ENCODE results near the gene PLPP3. TPM values are rescaled to one million over a fixed set of nuclear protein-coding genes. Genes with fewer than 3 reads are reported as not detected.

PLPP3 gene
- total and polyA plus RNA-seq, 2 experiments from 2014 or later: 41.9 to 61.9 TPM

DNA sequence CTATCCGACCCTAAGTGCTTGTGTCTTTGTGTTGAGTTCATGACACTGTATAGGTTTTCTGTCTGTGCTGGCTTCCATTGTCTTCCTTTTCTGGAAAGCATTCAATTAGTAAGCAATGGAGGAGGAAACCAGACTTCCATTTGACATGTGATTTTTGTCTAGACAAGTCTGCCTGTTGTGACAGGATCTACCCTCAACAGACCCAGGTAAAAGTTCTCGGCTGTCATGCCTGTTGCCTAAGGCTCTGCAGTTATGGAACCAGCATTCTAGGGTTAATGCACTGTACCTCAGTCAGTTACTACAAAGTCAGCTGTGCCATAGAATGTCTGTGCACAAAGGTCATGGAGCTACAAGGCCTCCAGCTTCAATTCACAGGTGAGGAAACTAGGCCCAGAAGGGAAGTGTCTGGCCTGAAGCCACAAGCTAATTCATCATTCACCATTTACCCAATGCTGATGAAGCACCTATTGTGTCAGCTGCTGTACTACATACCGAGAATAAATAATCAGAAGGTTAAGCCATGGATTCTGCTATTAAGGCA is 72.3 kb downstream of the PLPP3 start (continued):
- TF ChIP-seq CTCF (conservative IDR thresholded peaks at IDR 0.05; ENCODE audit: low read depth in 2 of 2) (no peak), ZNF331 (CRISPR knock-in tag; IDR thresholded peaks at IDR 0.05; ENCODE audit: low read depth) (no peak), POLR2AphosphoS5 (IDR thresholded peaks at IDR 0.05; ENCODE audit: low read depth) (no peak), CREB1 (CRISPR knock-in tag; IDR thresholded peaks at IDR 0.05; ENCODE audit: low read depth) (no peak), STAT1 (IDR thresholded peaks at IDR 0.05; ENCODE audit: unreplicated experiment) (no peak), NANOG (IDR thresholded peaks at IDR 0.05; ENCODE audit: borderline replicate concordance) (no peak), JUNB (IDR thresholded peaks at IDR 0.05; ENCODE audit: unreplicated experiment) (no peak)
- TF ChIP-seq, protein P1, sequence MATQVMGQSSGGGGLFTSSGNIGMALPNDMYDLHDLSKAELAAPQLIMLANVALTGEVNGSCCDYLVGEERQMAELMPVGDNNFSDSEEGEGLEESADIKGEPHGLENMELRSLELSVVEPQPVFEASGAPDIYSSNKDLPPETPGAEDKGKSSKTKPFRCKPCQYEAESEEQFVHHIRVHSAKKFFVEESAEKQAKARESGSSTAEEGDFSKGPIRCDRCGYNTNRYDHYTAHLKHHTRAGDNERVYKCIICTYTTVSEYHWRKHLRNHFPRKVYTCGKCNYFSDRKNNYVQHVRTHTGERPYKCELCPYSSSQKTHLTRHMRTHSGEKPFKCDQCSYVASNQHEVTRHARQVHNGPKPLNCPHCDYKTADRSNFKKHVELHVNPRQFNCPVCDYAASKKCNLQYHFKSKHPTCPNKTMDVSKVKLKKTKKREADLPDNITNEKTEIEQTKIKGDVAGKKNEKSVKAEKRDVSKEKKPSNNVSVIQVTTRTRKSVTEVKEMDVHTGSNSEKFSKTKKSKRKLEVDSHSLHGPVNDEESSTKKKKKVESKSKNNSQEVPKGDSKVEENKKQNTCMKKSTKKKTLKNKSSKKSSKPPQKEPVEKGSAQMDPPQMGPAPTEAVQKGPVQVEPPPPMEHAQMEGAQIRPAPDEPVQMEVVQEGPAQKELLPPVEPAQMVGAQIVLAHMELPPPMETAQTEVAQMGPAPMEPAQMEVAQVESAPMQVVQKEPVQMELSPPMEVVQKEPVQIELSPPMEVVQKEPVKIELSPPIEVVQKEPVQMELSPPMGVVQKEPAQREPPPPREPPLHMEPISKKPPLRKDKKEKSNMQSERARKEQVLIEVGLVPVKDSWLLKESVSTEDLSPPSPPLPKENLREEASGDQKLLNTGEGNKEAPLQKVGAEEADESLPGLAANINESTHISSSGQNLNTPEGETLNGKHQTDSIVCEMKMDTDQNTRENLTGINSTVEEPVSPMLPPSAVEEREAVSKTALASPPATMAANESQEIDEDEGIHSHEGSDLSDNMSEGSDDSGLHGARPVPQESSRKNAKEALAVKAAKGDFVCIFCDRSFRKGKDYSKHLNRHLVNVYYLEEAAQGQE (IDR thresholded peaks at IDR 0.05; ENCODE audit: unreplicated experiment): no peak

GRCh38 chr1:56505792-56506743 is 73.3 kb downstream of the PLPP3 start:
- Mint-ChIP-seq H3K9me3 (no peaks in the 10 kb centered on the region), H3K27me3 (ENCODE audit: insufficient read depth, low read depth, poor library complexity) (peaks cover 4% of the 10 kb centered on the region), H3K4me3 (no peak overlapping the region), H3K27ac (peak overlapping the region; percentile 61), H3K4me1 (peaks cover 28% of the 10 kb centered on the region), H3K36me3 (ENCODE audit: low read depth) (peaks cover 88% of the 10 kb centered on the region)
- no peak for ATAC-seq
- H3K4me3 ChIP-seq: no peak overlapping the region
- H3K27me3 ChIP-seq (ENCODE audit: insufficient read depth): no peaks in the 10 kb centered on the region
- DNase-seq (ENCODE audit: low spot score): no peak
- peaks cover 10% of the 10 kb centered on the region; the same call in 1 of the 2 replicates for H3K9me2 ChIP-seq (ENCODE audit: insufficient read depth)
- H2AFZ ChIP-seq: no peak overlapping the region
- peaks cover 13% of the 10 kb centered on the region for H3K4me1 ChIP-seq (ENCODE audit: insufficient read depth)
- 0 out of 2 replicates have a peak, but pooled peaks cover 4% of the 10 kb centered on the region for H3F3A ChIP-seq (replicated peaks; ENCODE audit: low read depth)
- peaks cover 48% of the 10 kb centered on the region for H3K36me3 ChIP-seq (ENCODE audit: insufficient read depth)
- peaks cover 89% of the 10 kb centered on the region for H3K79me2 ChIP-seq (replicated peaks; ENCODE audit: insufficient read depth)
- H3K4me2 ChIP-seq: no peak overlapping the region
- no peak overlapping the region for H3K27ac ChIP-seq (ENCODE audit: low read depth)
- peaks cover 18% of the 10 kb centered on the region for H4K20me1 ChIP-seq (replicated peaks; ENCODE audit: insufficient read depth)
- TF ChIP-seq, protein P2, sequence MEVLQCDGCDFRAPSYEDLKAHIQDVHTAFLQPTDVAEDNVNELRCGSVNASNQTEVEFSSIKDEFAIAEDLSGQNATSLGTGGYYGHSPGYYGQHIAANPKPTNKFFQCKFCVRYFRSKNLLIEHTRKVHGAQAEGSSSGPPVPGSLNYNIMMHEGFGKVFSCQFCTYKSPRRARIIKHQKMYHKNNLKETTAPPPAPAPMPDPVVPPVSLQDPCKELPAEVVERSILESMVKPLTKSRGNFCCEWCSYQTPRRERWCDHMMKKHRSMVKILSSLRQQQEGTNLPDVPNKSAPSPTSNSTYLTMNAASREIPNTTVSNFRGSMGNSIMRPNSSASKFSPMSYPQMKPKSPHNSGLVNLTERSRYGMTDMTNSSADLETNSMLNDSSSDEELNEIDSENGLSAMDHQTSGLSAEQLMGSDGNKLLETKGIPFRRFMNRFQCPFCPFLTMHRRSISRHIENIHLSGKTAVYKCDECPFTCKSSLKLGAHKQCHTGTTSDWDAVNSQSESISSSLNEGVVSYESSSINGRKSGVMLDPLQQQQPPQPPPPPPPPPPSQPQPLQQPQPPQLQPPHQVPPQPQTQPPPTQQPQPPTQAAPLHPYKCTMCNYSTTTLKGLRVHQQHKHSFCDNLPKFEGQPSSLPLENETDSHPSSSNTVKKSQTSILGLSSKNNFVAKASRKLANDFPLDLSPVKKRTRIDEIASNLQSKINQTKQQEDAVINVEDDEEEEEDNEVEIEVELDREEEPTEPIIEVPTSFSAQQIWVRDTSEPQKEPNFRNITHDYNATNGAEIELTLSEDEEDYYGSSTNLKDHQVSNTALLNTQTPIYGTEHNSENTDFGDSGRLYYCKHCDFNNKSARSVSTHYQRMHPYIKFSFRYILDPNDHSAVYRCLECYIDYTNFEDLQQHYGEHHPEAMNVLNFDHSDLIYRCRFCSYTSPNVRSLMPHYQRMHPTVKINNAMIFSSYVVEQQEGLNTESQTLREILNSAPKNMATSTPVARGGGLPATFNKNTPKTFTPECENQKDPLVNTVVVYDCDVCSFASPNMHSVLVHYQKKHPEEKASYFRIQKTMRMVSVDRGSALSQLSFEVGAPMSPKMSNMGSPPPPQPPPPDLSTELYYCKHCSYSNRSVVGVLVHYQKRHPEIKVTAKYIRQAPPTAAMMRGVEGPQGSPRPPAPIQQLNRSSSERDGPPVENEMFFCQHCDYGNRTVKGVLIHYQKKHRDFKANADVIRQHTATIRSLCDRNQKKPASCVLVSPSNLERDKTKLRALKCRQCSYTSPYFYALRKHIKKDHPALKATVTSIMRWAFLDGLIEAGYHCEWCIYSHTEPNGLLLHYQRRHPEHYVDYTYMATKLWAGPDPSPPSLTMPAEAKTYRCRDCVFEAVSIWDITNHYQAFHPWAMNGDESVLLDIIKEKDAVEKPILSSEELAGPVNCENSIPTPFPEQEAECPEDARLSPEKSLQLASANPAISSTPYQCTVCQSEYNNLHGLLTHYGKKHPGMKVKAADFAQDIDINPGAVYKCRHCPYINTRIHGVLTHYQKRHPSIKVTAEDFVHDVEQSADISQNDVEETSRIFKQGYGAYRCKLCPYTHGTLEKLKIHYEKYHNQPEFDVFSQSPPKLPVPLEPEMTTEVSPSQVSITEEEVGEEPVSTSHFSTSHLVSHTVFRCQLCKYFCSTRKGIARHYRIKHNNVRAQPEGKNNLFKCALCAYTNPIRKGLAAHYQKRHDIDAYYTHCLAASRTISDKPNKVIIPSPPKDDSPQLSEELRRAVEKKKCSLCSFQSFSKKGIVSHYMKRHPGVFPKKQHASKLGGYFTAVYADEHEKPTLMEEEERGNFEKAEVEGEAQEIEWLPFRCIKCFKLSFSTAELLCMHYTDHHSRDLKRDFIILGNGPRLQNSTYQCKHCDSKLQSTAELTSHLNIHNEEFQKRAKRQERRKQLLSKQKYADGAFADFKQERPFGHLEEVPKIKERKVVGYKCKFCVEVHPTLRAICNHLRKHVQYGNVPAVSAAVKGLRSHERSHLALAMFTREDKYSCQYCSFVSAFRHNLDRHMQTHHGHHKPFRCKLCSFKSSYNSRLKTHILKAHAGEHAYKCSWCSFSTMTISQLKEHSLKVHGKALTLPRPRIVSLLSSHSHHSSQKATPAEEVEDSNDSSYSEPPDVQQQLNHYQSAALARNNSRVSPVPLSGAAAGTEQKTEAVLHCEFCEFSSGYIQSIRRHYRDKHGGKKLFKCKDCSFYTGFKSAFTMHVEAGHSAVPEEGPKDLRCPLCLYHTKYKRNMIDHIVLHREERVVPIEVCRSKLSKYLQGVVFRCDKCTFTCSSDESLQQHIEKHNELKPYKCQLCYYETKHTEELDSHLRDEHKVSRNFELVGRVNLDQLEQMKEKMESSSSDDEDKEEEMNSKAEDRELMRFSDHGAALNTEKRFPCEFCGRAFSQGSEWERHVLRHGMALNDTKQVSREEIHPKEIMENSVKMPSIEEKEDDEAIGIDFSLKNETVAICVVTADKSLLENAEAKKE (CRISPR knock-in tag; IDR thresholded peaks at IDR 0.05): no peak
- TF ChIP-seq ZNF114 (CRISPR knock-in tag; IDR thresholded peaks at IDR 0.05) (no peak), ZNF331 (CRISPR knock-in tag; IDR thresholded peaks at IDR 0.05; ENCODE audit: low read depth) (no peak), JUNB (IDR thresholded peaks at IDR 0.05; ENCODE audit: unreplicated experiment) (no peak)
